HG02870 (cell line): Measurements from ENCODE around the gene CHRNE.
"Not testable (repeated sequence)": the region's sequence is repeated elsewhere in the genome, so short reads cannot be mapped to it uniquely, and the experiment has no call there.

Experiments used
- ATAC-seq: cut with Tn5 transposase; IDR thresholded peaks from one replicate; pipeline ENCODE4 v1.9.1; 2021; ENCODE audit warnings: mild to moderate bottlenecking, moderate library complexity; ENCODE audit not compliant: unreplicated experiment

The CHRNE gene

DNA sequence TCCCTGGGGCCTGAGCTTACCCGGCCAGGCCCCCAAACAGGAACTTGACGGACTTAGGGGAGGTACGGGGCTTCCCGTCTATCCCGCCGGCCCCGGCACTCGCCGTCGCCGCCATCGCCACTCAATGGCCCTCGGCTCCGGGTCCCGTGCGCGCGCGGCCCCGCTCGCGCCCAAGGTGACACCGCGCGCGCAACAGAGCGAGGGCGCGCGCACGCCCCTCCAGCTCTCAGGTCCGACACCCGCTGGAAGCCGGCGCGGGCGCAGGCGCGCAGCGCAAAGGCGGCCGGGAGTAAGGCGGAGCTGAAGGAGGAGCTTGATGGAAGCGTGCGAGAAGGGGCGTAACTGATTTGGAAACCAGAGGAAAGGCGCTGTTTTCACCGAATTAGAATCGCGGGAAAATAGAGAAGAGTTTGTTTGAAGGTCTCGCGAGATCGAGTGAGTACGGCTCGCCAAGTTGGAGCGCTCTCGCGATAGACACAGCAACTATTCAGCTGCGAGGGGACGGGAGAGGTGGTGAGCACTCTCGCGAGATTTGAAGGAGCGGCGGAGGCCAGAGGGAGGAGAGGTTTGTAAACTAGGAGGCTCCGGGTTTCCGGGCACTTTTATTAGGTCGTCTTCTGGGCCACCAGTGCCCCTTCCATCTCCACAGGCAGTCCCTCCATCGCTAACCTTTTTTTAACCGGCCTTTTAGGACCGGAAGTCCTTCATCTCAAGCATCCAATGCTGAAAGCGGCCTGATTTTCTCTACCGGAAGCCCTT, 37.1 kb upstream of the CHRNE start, which contains the start of the genes RNF167 and SLC25A11:
TSS of gene RNF167 (plus strand) at position 473 of the 759 bp plus-strand sequence. CDS start 642 bp downstream, outside the sequence.
TSS of gene SLC25A11 (minus strand) at position 251 of the 759 bp plus-strand sequence. CDS start at position 115, 136 bp downstream.
- ATAC-seq = peak; percentile 65

DNA sequence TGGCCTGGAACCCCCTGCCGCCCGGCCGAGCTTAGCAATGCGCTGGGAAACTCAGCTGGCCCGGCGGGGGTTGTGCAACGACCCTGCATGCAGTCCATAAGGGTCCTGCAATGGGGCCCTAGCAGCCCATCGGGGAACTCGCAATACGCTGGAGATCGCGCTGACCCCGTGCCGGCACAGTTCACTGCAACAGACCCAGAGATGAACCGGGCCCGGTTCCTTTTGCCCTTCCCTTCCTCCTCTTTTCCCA, 36.6 kb upstream of the CHRNE start:
- no peak for ATAC-seq

DNA sequence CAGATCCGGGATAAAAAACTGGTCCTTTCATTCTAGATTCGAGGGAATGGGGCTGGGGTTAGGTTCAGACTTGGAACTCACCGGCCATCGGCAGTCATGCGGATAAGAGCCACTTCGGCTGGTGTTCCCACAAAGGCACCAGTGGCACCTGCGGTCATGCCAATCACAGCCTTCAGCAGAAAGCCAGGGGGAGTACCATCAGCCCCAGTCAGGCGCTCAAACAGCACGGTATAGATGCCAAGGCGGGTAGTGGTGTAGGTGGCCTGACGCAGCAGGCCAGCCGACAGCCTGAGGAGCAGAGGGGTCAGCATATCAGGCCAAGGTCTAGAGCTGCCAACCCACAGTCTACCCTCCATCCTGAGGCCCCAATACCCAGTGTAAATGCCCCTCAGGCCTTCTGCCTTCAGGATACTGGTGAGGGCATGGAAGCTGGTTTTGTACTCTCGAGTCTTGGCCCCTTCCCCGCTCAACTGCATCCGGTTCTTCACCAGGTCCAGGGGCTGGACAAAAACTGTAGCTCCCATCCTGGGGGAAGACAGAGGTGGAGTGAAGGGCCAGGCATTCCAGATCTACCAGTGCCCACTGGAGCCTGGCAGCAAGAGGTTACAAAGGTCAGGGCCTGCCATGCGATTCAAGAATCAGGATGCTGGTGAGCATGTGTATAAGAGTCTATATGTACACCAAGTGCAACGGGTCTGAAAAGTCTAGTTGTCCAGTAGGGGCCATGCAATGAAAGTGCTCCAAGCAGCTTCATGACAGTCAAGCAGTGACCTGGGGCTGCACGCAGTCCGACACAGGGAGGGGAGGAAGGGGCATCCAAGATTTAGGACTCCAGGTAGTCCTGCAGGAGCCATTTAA, 36.0 kb upstream of the CHRNE start:
- no peak for ATAC-seq

DNA sequence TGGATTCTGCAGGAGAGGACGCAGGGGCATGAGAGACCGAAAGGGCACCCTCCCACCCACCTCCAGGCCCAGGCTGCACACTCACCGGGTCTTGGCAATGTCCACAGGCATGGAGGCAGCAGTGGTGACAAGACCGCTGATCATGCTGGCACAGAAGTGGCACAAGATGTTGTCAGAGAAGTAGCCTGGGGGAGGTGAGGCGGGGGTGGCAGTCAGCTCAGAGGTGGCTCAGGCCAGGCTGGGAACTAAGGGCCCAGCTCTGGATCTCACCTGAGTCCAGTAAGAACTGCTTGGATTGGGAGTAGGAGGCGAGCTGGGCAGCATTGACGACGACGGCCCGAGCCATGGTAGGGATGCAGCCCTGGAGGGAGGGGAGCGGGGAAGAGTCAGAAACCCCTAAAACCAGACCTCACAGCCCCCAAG, 35.2 kb upstream of the CHRNE start:
- no peak for ATAC-seq

DNA sequence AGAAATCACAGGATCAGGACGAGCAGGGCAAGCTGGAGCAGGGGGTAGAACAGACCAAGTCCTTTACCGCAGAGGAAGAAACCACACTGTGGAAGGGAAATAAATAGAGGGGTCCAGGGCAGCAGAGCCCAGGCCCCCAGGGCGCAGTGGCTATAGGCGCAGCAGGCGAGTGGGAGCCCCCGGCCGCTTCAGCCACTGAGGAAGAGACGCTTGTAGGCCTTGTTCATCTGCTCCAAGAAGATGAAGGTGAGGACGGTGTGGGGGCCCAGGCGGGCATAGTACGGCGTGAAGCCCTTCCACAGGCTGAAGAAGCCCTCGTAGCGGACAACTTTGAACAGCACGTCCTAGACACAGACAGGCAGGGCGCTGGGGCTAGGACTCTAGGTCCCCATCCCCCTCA, 34.7 kb upstream of the CHRNE start:
- no peak for ATAC-seq

DNA sequence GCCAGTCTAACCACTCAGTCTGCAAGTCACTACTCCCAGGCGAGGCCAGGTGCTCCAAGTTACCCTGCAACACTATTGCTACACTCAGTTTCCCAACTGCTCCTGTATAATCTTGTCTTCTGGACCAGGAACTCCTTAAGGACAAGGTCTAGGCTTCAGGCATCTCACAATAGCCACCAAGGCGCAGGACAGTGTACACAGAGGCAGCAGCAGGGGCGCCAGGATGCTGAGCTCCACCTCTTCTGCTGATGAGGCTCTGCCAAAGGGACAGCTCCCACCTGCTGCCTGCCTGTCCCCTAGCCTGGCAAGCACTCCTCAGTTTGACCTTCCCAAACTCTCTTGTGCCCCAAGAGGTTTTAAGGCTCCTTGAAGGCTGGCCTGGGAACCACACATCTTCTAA, 33.5 kb upstream of the CHRNE start:
- ATAC-seq = no peak

DNA sequence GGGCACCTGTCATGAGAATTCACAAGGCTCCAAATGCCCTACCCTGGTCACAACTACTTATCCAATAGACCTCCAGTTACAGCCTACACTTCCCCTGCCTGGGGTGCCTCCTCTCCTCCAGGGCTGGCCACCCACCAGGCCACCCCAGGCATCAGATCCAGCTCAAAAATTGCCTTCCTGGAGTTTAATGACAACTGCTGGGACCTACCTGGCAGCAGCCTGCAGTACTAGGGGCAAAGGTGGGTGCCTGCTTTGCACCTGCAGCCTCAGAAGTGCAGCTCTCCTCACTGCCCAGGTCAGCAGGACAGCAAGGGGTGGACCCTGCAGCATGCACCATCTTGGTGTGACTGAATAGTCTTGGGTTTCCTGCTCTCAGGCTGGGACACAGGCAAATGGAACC, 32.8 kb upstream of the CHRNE start:
- no peak for ATAC-seq

DNA sequence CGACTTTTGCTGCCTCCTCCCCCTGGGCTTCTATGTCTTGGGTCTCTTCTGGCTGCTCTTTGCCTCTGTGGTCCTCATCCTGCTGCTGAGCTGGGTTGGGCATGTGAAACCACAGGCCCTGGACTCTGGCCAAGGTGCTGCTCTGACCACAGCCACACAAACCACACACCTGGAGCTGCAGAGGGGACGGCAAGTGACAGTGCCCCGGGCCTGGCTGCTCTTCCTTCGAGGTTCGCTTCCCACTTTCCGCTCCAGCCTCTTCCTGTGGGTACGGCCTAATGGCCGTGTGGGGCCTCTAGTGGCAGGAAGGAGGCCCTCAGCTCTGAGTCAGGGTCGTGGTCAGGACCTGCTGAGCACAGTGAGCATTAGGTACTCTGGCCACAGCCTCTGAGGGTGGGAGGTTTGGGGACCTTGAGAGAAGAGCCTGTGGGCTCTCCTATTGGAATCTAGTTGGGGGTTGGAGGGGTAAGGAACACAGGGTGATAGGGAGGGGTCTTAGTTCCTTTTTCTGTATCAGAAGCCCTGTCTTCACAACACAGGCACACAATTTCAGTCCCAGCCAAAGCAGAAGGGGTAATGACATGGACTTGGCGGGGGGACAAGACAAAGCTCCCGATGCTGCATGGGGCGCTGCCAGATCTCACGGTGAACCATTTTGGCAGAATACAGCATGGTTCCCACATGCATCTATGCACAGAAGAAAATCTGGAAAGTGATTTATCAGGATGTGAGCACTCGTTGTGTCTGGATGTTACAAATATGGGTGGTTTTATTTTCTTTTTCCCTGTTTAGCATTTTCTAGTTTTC, 31.5 kb upstream of the CHRNE start:
- no peak for ATAC-seq

DNA sequence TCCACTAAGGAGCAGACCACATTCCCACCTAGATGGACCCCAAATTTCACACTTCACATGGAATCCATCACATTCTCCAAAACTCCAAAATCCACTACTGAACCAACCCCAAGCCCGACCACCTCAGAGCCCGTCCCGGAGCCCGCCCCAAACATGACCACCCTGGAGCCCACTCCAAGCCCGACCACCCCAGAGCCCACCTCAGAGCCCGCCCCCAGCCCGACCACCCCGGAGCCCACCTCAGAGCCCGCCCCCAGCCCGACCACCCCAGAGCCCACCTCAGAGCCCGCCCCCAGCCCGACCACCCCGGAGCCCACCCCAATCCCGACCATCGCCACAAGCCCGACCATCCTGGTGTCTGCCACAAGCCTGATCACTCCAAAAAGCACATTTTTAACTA, 30.7 kb upstream of the CHRNE start:
- no peak for ATAC-seq

DNA sequence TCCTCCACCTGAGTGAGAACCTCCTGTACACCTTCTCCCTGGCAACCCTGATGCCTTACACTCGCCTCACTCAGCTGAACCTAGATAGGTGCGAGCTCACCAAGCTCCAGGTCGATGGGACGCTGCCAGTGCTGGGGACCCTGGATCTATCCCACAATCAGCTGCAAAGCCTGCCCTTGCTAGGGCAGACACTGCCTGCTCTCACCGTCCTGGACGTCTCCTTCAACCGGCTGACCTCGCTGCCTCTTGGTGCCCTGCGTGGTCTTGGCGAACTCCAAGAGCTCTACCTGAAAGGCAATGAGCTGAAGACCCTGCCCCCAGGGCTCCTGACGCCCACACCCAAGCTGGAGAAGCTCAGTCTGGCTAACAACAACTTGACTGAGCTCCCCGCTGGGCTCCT, 29.9 kb upstream of the CHRNE start:
- ATAC-seq = no peak

DNA sequence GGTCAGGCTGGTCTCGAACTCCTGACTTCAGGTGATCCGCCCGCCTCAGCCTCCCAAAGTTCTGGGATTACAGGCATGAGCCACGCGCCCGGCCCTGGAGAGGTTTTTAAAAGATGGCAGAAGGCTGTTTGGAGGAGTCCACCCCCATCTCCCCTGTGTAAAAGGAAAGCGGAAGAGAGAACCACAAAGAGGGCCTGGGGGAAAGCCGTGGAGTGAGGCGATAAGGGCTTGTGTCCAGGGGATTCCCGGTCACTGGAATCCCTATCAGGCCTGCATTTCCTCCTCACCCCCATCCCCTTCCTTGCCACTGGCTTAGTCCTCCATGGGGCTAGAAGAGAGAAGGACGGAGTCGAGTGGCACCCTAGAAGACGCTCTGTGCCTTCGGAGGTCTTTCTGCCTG, 29.1 kb upstream of the CHRNE start, which contains the start of gene GP1BA:
TSS of gene GP1BA (plus strand) at position 315 of the 400 bp plus-strand sequence. CDS start 328 bp downstream, outside the sequence.
- ATAC-seq = no peak

DNA sequence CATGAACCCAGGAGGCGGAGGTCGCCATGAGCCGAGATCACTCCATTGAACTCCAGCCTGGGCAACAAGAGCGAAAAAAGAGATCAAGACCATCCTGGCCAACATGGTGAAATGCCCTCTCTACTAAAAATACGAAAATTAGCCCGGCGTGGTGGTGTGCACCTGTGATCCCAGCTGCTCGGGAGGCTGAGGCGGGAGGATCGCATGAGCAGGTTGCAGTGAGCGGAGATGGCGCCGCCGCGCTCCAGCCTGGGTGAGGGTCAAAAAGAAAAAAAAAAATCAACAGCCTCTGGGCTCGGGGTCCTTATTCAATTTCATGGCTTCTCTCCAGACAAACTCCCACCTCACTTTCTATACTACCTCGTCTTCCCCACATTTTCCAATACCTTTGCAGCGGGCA, 26.0 kb upstream of the CHRNE start:
- ATAC-seq = no peak

DNA sequence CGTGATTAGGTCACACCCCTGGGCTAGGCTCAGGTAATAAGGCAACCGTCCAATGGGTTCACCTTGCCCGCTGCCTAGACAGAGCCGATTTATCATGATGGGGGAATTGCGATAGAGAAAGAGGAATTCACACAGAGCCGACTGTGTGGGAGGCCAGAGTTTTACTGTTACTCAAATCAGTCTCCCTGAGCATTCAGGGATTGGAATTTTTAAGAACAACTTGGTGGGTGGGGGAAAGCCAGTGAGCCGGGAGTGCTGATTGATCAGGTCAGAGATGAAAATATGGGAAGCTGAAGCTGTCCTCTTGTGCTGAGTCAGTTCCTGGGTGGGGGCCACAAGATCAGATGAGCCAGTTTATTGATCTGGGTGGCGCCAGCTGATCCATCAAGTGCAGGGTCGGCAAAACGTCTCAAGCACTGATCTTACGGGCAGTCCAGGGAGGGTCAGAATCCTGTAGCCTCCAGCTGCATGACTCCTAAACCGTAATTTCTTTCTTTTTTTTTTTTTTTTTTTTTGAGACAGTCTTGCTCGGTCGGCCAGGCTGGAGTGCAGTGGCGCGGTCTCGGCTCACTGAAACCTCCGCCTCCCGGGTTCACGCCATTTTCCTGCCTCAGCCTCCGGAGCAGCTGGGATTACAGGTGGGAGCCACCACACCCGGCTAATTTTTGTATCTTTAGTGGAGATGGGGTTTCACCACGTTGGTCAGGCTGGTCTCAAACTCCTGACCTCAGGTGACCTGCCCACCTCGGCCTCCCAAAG, 23.9 kb upstream of the CHRNE start:
- not testable (repeated sequence) for ATAC-seq

DNA sequence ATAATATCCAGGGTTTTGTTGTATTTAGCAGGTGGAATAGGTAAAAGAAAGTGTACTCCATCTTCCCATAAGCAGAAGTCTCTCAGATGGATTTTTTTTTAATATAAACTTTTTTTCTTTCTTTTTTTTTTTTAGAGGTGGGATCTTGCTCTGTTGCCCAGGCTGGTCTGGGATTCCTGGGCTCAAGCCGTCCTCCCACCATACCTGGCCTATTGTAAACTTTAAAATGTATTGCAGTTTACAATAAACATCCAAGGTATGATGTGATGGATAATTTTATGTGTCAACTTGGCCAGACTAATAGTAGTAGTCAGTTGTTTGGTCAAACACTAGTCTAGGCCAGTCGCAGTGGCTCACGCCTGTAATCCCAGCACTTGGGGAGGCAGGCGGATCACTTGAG, 18.4 kb upstream of the CHRNE start:
- no peak for ATAC-seq

DNA sequence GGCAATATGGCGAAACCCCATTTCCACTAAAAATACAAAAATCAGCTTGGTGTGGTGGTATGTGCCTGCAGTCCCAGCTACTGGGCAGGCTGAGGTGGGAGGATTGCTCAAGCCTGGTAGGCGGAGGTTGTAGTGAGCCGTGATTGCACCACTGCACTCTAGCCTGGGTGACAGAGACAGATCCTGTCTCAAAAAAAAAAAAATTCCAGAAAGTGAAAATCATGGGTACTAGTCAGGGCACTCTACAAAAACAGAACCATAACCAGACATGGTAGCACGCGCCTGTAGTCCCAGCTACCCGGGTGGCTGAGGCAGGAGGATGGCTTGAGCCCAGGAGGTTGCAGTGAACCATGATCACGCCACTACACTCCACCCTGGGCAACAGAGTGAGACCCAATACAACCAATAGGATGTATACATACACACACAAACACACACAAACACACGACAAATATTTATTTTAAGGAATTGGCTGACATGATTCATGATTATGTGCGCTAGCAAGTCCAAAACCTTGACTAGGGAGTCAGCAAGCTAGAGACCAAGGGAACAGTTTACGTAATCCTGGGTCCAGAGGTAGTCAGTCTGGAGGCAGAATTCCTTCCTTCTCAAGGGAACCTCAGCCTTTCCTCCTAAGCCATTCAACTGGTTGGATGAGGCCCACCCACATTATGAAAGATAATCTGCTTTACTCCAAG, 17.6 kb upstream of the CHRNE start:
- no peak for ATAC-seq

DNA sequence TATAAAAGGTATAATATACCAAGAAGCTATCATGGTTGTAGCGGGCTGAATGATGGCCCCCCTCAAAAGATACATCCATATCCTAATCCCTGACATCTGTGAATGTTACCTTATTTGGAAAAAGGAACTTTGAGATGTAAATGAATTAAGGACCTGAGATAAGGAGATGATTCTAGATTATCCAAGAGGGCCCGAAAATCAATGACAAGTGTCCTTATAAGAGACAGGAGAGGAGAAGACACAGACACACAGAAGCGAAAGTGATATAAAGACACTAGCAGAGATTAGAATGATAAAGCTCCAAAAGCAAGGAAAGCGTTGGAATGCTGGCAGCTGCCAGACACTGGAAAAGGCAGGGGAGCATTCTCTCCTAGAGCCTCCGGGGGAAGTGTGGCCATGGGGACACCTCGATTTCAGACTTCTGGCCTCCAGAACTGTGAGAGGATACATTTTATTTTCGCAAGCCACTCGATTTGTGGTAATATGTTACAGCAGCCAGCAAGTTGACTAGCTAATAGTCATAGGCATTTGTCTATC, 16.7 kb upstream of the CHRNE start:
- no peak for ATAC-seq

DNA sequence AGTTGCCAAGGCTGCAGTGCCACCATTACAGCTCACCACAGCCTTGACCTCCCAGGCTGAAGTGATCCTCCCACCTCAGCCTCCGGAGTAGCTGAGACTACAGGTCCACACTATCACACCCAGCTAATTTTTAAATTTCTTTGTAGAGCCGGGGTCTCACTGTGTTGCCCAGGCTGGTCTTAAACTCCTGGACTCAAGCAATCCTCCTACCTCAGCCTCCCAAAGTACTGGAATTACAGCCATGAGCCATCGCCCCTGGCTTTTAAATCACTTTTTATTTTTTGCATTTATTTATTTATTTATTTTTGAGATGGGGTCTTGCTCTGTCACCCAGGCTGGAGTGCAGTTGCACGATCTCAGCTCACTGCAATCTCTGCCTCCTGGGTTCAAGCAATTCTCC, 11.7 kb upstream of the CHRNE start:
- not testable (repeated sequence) for ATAC-seq

DNA sequence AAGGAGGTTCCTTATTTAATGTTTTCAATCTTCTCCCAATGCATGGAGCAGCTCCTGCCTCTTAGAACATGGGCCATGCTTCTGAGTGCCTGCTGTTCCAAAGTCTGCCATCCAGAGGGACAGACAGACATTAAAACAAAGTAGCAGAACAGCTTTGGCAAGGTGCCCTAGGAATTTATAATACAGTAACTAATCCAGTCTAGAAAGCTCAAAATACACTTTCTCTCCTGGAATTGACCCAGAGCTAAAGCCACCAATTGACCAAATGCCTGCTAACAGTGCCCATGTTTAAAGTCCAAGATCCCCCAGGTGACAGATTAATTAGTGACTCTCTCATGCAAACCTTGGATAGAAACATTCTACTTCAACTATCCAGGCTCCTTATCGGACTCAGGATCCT, 11.1 kb upstream of the CHRNE start:
- ATAC-seq = no peak

DNA sequence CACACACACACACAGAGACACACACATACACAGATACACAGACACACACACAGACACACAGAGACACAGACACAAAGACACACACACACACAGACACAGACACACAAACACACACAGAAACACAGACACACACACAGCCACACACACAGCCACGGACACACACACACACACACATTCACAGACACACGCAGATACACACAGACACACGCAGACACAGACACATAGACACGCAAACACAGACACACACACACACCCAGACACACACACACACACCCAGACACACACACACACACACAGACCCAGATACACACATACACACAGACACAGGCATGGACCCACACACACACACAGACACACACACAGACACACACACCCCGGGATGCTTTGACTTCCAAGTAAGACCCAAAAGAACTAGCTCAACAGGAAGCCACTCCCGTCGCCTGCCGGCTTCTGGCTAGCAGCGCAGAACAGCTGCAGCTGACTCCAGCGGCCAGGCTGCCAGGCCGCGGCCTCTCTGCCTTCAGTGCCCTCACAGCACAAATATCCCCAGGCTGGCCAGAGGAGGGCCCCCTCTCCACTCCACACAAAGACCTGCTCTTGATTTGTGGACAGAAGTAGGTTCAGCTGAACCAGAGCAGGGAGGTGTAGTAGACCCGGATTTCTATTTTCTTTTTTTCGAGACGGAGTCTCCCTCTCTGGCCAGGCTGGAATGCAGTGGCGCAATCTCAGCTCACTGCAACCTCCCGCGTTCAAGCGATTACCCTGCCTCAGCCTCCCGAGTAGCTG, 6.0 kb upstream of the CHRNE start:
- ATAC-seq = no peak
